OCI-LY3 (cell line): Measurements from ENCODE around the gene DSTYK.

ENCODE experiments used
- EZH2phosphoT487 ChIP-seq: fragments of 200-600 bp; shearing (Covaris generic); IDR thresholded peaks from 2 replicates; pipeline ENCODE4 v1.6.1; 2018; ENCODE audit warnings: antibody characterized with exemption, mixed run types, low read depth
- TF ChIP-seq, protein P1 (sequence below): fragments of 200-600, 300-600 bp; sonication (generic); IDR thresholded peaks from 2 replicates; pipeline ENCODE4 v1.5.1; 2014; ENCODE audit warnings: antibody characterized with exemption, low read length, low read depth

- TF ChIP-seq, protein P1, sequence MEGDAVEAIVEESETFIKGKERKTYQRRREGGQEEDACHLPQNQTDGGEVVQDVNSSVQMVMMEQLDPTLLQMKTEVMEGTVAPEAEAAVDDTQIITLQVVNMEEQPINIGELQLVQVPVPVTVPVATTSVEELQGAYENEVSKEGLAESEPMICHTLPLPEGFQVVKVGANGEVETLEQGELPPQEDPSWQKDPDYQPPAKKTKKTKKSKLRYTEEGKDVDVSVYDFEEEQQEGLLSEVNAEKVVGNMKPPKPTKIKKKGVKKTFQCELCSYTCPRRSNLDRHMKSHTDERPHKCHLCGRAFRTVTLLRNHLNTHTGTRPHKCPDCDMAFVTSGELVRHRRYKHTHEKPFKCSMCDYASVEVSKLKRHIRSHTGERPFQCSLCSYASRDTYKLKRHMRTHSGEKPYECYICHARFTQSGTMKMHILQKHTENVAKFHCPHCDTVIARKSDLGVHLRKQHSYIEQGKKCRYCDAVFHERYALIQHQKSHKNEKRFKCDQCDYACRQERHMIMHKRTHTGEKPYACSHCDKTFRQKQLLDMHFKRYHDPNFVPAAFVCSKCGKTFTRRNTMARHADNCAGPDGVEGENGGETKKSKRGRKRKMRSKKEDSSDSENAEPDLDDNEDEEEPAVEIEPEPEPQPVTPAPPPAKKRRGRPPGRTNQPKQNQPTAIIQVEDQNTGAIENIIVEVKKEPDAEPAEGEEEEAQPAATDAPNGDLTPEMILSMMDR: no peak
- no peak for TF ChIP-seq EZH2phosphoT487
These were observed 28.6 kb downstream of the DSTYK start for GRCh38 chr1:205182930-205183329.
